Astrocyte of the spinal cord (primary cell): ENCODE measurements around the gene TSPAN13.
A peak's percentile ranks its signal among the peaks of the same experiment; 100 is the strongest.

ENCODE experiments used
- DNase-seq: peaks from one replicate; pipeline ENCODE4 v3.0.0; 2011; ENCODE audit warnings: low read depth, low spot score
- H3K4me3 ChIP-seq: 2 replicates; pipeline ENCODE4 v1.5.1; 2011; ENCODE audit warnings: low read depth, mild to moderate bottlenecking, low read length, moderate library complexity
- in situ Hi-C: cut with HindIII; loops from 2 replicates; pipeline ENCODE4 v1.10.0; 2017; ENCODE audit warnings: low sequenced_read_pairs
- TF ChIP-seq, protein P1 (sequence below): IDR thresholded peaks from 2 replicates; pipeline ENCODE4 v1.5.1; 2012; ENCODE audit warnings: low read depth, mild to moderate bottlenecking, low read length, inconsistent platforms

TSPAN13 gene

DNA sequence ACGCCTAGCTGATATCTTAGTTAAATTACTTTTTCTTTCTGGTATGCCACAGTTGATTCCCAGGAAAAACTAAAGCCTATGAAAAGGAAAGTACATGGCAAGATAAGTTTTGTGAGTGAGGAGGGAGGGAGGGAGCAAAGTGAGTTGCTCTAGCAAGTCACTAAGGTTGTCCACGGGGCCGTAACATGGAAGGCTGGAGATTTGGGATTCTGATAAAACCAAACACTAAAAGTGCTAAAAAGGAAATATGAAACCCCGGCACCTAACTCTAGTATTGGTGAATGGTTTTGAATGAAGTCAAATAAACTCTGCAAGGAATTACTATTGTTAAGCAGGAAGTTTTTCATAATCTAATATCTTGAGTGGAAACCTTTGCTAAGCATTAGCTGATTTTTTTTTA, 49.6 kb downstream of the TSPAN13 start:
- DNase-seq: no peak
- H3K4me3 ChIP-seq: no peak overlapping the region
- TF ChIP-seq, protein P1, sequence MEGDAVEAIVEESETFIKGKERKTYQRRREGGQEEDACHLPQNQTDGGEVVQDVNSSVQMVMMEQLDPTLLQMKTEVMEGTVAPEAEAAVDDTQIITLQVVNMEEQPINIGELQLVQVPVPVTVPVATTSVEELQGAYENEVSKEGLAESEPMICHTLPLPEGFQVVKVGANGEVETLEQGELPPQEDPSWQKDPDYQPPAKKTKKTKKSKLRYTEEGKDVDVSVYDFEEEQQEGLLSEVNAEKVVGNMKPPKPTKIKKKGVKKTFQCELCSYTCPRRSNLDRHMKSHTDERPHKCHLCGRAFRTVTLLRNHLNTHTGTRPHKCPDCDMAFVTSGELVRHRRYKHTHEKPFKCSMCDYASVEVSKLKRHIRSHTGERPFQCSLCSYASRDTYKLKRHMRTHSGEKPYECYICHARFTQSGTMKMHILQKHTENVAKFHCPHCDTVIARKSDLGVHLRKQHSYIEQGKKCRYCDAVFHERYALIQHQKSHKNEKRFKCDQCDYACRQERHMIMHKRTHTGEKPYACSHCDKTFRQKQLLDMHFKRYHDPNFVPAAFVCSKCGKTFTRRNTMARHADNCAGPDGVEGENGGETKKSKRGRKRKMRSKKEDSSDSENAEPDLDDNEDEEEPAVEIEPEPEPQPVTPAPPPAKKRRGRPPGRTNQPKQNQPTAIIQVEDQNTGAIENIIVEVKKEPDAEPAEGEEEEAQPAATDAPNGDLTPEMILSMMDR: no peak
- in situ Hi-C loops: no loop called here

DNA sequence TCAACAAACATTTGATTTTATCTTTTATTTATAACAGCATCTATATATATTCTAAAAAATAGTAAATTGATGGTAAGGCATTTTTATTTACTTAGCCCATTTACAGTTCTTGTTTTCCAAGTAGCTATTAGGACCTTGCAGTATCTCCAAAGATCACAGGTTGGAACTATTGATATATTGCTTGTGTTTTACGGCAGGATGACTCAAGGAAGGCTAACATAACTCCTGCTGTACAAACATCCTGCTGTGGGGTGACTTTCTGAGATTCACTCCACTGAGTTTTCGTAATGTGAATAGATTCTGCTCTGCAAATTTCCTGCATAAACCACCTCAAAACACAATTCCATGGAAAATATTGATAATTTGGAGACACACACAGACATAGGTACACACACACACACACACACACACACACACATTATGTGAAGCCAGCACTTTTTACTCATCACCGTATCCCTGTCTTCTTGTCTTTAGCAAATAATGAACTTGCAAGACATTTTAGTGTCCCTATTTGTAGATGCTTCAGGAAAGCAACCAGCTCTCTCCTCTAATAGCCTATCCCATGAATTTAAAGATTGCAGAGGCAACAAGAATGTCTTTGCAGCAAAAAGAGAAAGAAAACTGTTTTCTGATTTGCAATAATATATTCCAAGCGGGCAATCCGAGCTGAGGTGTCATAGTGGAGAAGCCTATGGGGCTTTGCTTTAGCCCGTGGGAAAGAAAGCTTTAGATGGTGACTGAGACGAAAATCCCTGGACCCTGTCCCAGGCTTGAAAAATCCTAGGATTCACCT, 50.5 kb downstream of the TSPAN13 start:
- DNase-seq: peak; percentile 57
- TF ChIP-seq, protein P1: no peak
- in situ Hi-C loops: no loop called here
- no peak overlapping the region for H3K4me3 ChIP-seq

DNA sequence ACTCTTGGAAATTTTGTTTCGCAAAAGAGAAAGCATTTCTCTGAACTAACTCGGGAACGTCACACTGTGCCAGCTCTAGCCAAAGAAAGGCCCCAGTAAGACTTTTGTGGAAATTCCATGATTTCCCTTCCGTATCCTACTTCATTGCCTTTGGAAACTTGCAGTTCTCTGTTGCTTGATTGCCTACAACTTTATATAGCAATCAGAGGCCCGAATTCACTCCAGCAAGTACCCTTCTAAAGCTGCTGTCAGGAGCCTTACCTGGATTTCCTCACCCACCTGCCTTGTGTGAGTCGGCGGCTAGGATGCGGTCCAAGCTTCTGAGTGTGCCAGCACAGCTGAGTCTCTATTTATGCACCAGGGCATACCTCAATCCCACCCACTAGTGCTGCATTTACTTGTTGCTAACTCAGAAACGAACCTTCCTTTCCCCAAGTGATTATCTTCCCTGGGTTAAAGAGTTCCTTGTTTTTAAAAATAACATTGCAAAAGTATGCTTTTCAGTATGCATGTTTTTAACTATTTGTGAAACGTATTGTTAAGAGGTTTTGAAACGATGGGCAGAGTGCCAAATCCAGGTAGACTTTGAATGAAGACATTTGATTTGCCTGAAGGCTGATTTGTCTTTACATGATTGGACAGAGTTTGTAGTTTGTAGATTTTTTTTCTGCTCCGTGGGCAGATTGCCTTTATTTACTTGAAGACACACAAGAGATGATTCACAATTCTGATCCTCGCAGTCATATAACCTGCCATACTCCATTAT, 51.3 kb downstream of the TSPAN13 start, which contains the start of gene AGR2:
TSS of gene AGR2 (minus strand) at position 326 of the 766 bp plus-strand sequence. CDS start 3,203 bp downstream, outside the sequence.
- H3K4me3 ChIP-seq: no peak within 1 kb of the TSS
- TF ChIP-seq, protein P1: no peak
- peak; percentile 6 for DNase-seq
- in situ Hi-C loops: no loop called here

DNA sequence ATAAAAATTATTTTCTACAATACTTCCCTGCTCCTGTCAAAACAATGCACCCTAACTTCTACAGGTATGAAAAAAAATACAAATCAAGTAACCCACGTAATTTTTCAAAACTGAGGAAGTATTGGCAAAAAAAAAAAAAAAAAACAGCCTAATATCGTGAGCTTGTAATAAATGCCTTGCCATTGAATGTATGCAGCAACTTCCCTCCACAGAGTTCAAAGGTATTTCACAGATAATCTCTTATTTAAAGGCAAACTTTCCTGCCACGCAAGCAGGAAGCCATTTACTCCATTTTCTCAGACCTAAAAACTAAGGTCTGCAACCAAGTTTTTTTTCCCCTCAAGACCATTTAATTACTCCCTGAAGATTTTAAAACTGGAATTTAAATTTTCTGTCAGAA, 51.9 kb downstream of the TSPAN13 start:
- no peak overlapping the region for H3K4me3 ChIP-seq
- TF ChIP-seq, protein P1: no peak
- no peak for DNase-seq
- in situ Hi-C loops: no loop called here

DNA sequence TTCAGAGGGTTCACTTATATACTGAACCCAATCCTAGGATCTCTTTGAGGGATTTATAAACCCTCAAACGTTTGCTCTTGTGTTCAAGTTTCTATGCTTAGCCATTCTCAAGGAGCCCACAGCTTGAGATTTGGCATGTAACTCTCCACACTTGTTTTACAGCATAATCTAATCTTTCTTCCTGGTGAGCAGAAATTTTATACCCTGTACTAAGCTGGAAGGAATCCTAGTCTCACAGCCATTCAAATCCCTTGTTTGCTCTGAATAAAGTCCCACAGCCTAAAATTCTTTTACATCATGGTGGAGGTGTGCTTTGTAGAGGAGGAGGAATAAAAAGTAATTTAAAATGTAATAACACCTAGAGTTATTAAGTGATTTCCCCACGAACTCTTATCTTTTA, 56.6 kb downstream of the TSPAN13 start:
- no peak overlapping the region for H3K4me3 ChIP-seq
- TF ChIP-seq, protein P1: no peak
- in situ Hi-C loops: no loop called here
- peak; percentile 52 for DNase-seq

DNA sequence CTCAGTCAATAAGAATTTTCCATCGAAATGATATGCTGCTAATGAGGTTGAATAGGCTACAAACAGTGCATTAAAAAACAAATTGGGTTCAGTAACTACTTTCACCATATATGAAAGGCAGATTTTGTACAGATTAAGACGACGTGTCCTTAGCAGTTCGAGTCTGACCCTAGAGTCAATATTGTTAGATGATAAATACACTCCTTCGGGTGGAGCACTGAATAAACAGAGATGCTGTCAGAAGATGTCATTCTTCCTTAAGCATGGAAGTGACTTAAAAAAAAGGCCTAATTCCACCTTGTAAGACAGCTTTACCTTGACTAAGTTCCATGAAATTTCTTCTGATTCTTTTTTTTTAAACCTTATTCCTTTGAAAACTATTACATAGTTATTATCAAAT, 57.0 kb downstream of the TSPAN13 start:
- DNase-seq: no peak
- in situ Hi-C loops: no loop called here

More for the DNA sequence above, 57.0 kb downstream of the TSPAN13 start:
- TF ChIP-seq, protein P1: no peak
- H3K4me3 ChIP-seq: no peak overlapping the region
